ENCODE measurements around the gene ISG15. TPM values are rescaled to one million over a fixed set of nuclear protein-coding genes. Genes with fewer than 3 reads are reported as not detected.

The ISG15 gene
- total and polyA plus RNA-seq, 9 of the 15 experiments (the other 6 are each of a cell fraction or from before 2014, with no cell fraction given): 0.40 to 58.3 (median 12.2) TPM

GRCh38 chr1:1058088-1058905 is 45.0 kb downstream of the ISG15 start (continued):
- TF ChIP-seq SP2 (IDR thresholded peaks at IDR 0.05; ENCODE audit: extremely low read depth, low read depth, low read length, poor library complexity, severe bottlenecking): no peak
- no peak for TF ChIP-seq ZNF165 (CRISPR knock-in tag; IDR thresholded peaks at IDR 0.05; ENCODE audit: borderline replicate concordance)
- no peak for TF ChIP-seq STAT5B (CRISPR knock-in tag; IDR thresholded peaks at IDR 0.05)
- no peak for TF ChIP-seq GATAD2A (IDR thresholded peaks at IDR 0.05)
- TF ChIP-seq SOX6 (IDR thresholded peaks at IDR 0.05): peak; percentile 63; the same call in 1 of the 2 replicates
- no peak for TF ChIP-seq HDAC3 (IDR thresholded peaks at IDR 0.05; ENCODE audit: borderline replicate concordance, partially characterized antibody)
- no peak for TF ChIP-seq FOXM1 (IDR thresholded peaks at IDR 0.05; ENCODE audit: low read depth)
- no peak for TF ChIP-seq FOXM1 (CRISPR knock-in tag; IDR thresholded peaks at IDR 0.05; ENCODE audit: low read depth)
- TF ChIP-seq POLR3G (IDR thresholded peaks at IDR 0.05; ENCODE audit: extremely low read depth, insufficient read length, insufficient replicate concordance): no peak
- no peak for TF ChIP-seq ZNF507 (tag; conservative IDR thresholded peaks at IDR 0.05)
- no peak for TF ChIP-seq ZNF766 (CRISPR knock-in tag; conservative IDR thresholded peaks at IDR 0.05)
- peak; percentile 40; the same call in 1 of the 2 replicates for TF ChIP-seq ETV1 (tag; conservative IDR thresholded peaks at IDR 0.05; ENCODE audit: low read depth)
- TF ChIP-seq SMAD3 (CRISPR knock-in tag; conservative IDR thresholded peaks at IDR 0.05): no peak
- TF ChIP-seq RHOXF2B (CRISPR knock-in tag; conservative IDR thresholded peaks at IDR 0.05): no peak
- TF ChIP-seq, protein P1, sequence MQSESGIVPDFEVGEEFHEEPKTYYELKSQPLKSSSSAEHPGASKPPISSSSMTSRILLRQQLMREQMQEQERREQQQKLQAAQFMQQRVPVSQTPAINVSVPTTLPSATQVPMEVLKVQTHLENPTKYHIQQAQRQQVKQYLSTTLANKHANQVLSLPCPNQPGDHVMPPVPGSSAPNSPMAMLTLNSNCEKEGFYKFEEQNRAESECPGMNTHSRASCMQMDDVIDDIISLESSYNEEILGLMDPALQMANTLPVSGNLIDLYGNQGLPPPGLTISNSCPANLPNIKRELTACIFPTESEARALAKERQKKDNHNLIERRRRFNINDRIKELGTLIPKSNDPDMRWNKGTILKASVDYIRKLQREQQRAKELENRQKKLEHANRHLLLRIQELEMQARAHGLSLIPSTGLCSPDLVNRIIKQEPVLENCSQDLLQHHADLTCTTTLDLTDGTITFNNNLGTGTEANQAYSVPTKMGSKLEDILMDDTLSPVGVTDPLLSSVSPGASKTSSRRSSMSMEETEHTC (IDR thresholded peaks at IDR 0.05): no peak
- no peak for TF ChIP-seq FOXJ2 (tag; IDR thresholded peaks at IDR 0.05)
- TF ChIP-seq SRSF3 (IDR thresholded peaks at IDR 0.05; ENCODE audit: insufficient read depth, low read length): no peak
- no peak for TF ChIP-seq BACH1 (tag; IDR thresholded peaks at IDR 0.05)
- TF ChIP-seq CBFB (CRISPR knock-in tag; IDR thresholded peaks at IDR 0.05): no peak
- TF ChIP-seq, protein P2, sequence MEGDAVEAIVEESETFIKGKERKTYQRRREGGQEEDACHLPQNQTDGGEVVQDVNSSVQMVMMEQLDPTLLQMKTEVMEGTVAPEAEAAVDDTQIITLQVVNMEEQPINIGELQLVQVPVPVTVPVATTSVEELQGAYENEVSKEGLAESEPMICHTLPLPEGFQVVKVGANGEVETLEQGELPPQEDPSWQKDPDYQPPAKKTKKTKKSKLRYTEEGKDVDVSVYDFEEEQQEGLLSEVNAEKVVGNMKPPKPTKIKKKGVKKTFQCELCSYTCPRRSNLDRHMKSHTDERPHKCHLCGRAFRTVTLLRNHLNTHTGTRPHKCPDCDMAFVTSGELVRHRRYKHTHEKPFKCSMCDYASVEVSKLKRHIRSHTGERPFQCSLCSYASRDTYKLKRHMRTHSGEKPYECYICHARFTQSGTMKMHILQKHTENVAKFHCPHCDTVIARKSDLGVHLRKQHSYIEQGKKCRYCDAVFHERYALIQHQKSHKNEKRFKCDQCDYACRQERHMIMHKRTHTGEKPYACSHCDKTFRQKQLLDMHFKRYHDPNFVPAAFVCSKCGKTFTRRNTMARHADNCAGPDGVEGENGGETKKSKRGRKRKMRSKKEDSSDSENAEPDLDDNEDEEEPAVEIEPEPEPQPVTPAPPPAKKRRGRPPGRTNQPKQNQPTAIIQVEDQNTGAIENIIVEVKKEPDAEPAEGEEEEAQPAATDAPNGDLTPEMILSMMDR (IDR thresholded peaks at IDR 0.05 in 2 of 3, conservative IDR thresholded peaks at IDR 0.05 in 1 of 3; ENCODE audit: insufficient read depth in 2 of 3, low read depth in 1 of 3, low read length in 3 of 3): no peak
- TF ChIP-seq, protein P3, sequence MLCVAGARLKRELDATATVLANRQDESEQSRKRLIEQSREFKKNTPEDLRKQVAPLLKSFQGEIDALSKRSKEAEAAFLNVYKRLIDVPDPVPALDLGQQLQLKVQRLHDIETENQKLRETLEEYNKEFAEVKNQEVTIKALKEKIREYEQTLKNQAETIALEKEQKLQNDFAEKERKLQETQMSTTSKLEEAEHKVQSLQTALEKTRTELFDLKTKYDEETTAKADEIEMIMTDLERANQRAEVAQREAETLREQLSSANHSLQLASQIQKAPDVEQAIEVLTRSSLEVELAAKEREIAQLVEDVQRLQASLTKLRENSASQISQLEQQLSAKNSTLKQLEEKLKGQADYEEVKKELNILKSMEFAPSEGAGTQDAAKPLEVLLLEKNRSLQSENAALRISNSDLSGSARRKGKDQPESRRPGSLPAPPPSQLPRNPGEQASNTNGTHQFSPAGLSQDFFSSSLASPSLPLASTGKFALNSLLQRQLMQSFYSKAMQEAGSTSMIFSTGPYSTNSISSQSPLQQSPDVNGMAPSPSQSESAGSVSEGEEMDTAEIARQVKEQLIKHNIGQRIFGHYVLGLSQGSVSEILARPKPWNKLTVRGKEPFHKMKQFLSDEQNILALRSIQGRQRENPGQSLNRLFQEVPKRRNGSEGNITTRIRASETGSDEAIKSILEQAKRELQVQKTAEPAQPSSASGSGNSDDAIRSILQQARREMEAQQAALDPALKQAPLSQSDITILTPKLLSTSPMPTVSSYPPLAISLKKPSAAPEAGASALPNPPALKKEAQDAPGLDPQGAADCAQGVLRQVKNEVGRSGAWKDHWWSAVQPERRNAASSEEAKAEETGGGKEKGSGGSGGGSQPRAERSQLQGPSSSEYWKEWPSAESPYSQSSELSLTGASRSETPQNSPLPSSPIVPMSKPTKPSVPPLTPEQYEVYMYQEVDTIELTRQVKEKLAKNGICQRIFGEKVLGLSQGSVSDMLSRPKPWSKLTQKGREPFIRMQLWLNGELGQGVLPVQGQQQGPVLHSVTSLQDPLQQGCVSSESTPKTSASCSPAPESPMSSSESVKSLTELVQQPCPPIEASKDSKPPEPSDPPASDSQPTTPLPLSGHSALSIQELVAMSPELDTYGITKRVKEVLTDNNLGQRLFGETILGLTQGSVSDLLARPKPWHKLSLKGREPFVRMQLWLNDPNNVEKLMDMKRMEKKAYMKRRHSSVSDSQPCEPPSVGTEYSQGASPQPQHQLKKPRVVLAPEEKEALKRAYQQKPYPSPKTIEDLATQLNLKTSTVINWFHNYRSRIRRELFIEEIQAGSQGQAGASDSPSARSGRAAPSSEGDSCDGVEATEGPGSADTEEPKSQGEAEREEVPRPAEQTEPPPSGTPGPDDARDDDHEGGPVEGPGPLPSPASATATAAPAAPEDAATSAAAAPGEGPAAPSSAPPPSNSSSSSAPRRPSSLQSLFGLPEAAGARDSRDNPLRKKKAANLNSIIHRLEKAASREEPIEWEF (CRISPR knock-in tag; IDR thresholded peaks at IDR 0.05): no peak
